ENCODE measurements around the gene HSPA12A. TPM values are rescaled to one million over a fixed set of nuclear protein-coding genes. Genes with fewer than 3 reads are reported as not detected.
A peak's percentile ranks its signal among the peaks of the same experiment; 100 is the strongest.

HSPA12A gene
- total RNA-seq, 2 donors from 2014 or later, result 5.7 to 19.4 TPM

DNA sequence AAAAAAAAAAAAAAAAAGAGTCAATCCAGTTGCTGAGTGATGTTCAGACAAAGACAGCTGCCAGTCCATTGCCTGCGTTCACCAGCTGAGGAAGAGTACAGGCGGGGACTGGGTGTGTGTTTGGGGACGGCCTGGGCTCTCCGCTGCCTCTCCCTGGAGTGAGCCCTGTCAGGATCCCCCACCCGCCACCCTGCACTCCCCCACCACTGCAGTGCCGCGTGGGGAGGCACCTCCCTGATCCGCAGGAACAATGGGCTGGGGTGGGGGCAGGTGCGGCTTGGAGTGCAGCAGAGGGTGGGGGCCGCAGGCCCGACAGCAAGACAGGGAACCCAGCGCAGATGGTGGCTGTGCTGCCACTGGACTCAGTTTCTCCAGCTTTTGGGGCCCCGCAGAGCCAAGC is 1.4 kb downstream of the HSPA12A start:
- intact Hi-C loops (cut with DNase I), result loop anchor here (5.0 kb wide), 1 partner anchor 49 kb away; no protein-coding TSS in a partner anchor
- DNase-seq (ENCODE audit: low spot score), result no peak
- no peak overlapping the region for H3K27ac ChIP-seq
- peak overlapping the region; percentile 72 to 87 for H3K4me3 ChIP-seq
- WGBS, result 32% methylated on average over 13 of the region's 13 CpGs
- TF ChIP-seq POLR2A (IDR thresholded peaks at IDR 0.05) (no peak), POLR2AphosphoS5 (IDR thresholded peaks at IDR 0.05) (no peak)
- TF ChIP-seq, protein P1, sequence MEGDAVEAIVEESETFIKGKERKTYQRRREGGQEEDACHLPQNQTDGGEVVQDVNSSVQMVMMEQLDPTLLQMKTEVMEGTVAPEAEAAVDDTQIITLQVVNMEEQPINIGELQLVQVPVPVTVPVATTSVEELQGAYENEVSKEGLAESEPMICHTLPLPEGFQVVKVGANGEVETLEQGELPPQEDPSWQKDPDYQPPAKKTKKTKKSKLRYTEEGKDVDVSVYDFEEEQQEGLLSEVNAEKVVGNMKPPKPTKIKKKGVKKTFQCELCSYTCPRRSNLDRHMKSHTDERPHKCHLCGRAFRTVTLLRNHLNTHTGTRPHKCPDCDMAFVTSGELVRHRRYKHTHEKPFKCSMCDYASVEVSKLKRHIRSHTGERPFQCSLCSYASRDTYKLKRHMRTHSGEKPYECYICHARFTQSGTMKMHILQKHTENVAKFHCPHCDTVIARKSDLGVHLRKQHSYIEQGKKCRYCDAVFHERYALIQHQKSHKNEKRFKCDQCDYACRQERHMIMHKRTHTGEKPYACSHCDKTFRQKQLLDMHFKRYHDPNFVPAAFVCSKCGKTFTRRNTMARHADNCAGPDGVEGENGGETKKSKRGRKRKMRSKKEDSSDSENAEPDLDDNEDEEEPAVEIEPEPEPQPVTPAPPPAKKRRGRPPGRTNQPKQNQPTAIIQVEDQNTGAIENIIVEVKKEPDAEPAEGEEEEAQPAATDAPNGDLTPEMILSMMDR (IDR thresholded peaks at IDR 0.05), result no peak
- H3K4me1 ChIP-seq (replicated peaks), result peaks cover 4% of the 10 kb centered on the region
- H3K9me3 ChIP-seq, result no peaks in the 10 kb centered on the region
- no peaks in the 10 kb centered on the region for H3K36me3 ChIP-seq
- H3K27me3 ChIP-seq (replicated peaks; ENCODE audit: insufficient read depth), result no peaks in the 10 kb centered on the region

DNA sequence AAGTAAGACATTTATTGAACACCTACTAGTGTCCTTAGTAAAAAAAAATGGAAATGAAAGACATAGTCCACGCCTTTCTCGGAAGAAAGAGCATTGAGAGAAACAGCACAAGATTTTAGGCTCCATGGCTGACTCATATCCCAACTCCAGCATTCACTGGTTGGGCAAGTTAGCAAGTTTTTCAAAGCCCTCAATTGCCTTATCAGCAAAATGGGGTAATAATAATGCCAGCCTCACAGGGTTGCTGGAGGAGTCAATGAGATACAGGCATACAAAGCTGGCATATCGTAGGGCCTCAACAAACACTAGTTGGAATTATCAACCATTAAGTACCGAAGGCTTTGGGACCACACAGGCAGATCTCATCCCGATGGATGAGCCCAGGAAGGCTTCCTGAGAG is 4.0 kb downstream of the HSPA12A start:
- peaks cover 4% of the 10 kb centered on the region for H3K4me1 ChIP-seq (replicated peaks)
- intact Hi-C loops (cut with DNase I), result no loop called here
- 89% methylated on average over 5 of the region's 5 CpGs for WGBS
- no peak overlapping the region for H3K27ac ChIP-seq
- no peak for DNase-seq (ENCODE audit: low spot score)
- TF ChIP-seq POLR2A (IDR thresholded peaks at IDR 0.05) (no peak), POLR2AphosphoS5 (IDR thresholded peaks at IDR 0.05) (no peak)
- TF ChIP-seq, protein P1 (IDR thresholded peaks at IDR 0.05), result no peak
- no peaks in the 10 kb centered on the region for H3K9me3 ChIP-seq
- H3K27me3 ChIP-seq (replicated peaks; ENCODE audit: insufficient read depth), result no peaks in the 10 kb centered on the region
- no peaks in the 10 kb centered on the region for H3K36me3 ChIP-seq
- H3K4me3 ChIP-seq, result no peak overlapping the region

DNA sequence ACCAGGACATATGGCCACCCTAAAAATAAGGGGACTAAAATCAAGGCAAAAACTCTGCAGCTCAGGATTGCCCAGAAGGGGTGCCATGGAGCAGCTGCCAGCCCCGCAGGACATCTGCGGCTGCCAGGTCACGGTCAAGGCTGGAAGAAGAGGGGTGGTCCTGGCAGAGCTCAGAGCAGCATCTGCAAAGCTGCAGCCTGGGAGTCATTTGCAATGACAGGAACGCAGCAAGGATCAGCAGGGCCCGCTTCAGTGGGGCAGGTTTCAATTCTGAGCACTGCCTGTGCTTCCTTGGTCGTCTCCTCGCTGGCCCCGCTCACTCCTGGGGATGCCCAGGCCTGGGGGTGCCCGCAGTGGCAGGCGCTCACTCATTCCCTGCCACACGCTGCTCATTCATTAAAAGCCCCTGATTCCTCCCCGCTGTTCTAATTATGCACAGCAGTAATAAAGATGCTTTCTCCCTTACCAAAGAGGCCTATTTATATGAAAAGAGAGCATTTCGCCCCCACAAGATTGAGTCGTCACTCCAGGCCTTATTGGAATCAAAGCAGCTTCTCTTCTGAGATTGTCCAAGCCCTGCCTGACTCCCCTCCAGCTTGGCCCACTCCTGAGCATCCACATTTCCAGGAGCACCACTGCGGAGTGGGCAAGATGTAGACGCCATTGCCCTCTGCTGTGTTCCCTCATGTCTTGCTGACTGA is 4.6 kb downstream of the HSPA12A start:
- Histone ChIP-seq H3K4me3 (no peak overlapping the region), H3K4me1 (replicated peaks) (peaks cover 4% of the 10 kb centered on the region), H3K27ac (no peak overlapping the region), H3K36me3 (no peaks in the 10 kb centered on the region), H3K27me3 (replicated peaks; ENCODE audit: insufficient read depth) (no peaks in the 10 kb centered on the region), H3K9me3 (no peaks in the 10 kb centered on the region)
- intact Hi-C loops (cut with DNase I), result no loop called here
- DNase-seq (ENCODE audit: low spot score), result no peak
- TF ChIP-seq POLR2A (IDR thresholded peaks at IDR 0.05), result no peak
- 78% methylated on average over 16 of the region's 16 CpGs for WGBS

DNA sequence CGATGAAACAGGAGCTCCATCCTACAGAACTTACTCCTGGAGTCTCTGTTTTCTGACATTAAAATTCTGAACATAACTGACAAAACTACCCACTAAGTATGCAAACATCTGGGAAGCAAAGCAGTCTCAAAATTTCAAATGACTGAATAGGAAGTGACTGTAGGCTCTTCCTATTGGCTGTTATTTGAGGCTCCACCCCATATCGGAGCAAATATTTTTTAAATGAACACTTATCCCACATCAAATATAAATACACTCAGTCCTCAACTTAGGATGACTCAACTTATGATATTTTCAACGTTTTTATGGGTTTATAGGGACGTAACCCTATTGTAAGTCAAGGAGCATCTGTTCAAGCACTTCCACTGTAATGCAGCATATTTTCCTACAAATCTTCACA is 8.8 kb downstream of the HSPA12A start:
- intact Hi-C loops (cut with DNase I), result no loop called here
- H3K36me3 ChIP-seq, result no peaks in the 10 kb centered on the region
- 66% methylated on average over 4 of the region's 4 CpGs for WGBS

DNA sequence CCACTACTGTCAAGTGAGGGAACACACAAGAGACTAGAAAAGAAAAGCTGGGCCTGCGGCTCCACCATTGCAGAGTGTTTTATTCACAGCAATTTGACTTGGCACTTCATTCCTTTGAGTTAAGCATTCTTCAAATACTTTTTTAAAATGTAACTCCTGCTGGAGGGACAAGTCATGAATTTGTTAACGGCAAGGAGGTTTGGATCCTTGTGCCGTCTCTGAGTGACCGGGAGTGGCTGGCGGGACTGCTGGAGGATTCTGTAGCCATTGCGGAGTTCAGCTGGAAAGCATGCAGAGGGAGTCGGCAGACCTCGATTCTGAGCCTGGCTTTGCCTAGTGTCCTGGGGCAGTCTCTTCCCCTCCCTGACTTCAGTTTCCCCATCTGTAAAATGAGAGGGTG is 9.8 kb downstream of the HSPA12A start:
- intact Hi-C loops (cut with DNase I), result no loop called here
- WGBS, result 66% methylated on average over 8 of the region's 8 CpGs
- Histone ChIP-seq H3K9me3 (no peaks in the 10 kb centered on the region), H3K27me3 (replicated peaks; ENCODE audit: insufficient read depth) (no peaks in the 10 kb centered on the region), H3K4me1 (replicated peaks) (no peaks in the 10 kb centered on the region), H3K4me3 (no peak overlapping the region), H3K27ac (no peak overlapping the region), H3K36me3 (no peaks in the 10 kb centered on the region)
- DNase-seq (ENCODE audit: low spot score), result no peak
- TF ChIP-seq, protein P1 (IDR thresholded peaks at IDR 0.05), result no peak
- TF ChIP-seq POLR2AphosphoS5 (IDR thresholded peaks at IDR 0.05) (no peak), POLR2A (IDR thresholded peaks at IDR 0.05) (no peak)

More for the DNA sequence above, 8.8 kb downstream of the HSPA12A start:
- Histone ChIP-seq H3K4me3 (no peak overlapping the region), H3K27ac (no peak overlapping the region), H3K27me3 (replicated peaks; ENCODE audit: insufficient read depth) (no peaks in the 10 kb centered on the region), H3K9me3 (no peaks in the 10 kb centered on the region), H3K4me1 (replicated peaks) (no peaks in the 10 kb centered on the region)
- TF ChIP-seq POLR2A (IDR thresholded peaks at IDR 0.05) (no peak), POLR2AphosphoS5 (IDR thresholded peaks at IDR 0.05) (no peak)
- TF ChIP-seq, protein P1 (IDR thresholded peaks at IDR 0.05), result no peak
- DNase-seq (ENCODE audit: low spot score), result no peak

Data from prostate gland (tissue), 2 donors.